CD14-positive monocyte (primary cell): ENCODE results near the gene FRAS1. TPM values are rescaled to one million over a fixed set of nuclear protein-coding genes. Genes with fewer than 3 reads are reported as not detected.
"Not testable (repeated sequence)": the region's sequence is repeated elsewhere in the genome, so short reads cannot be mapped to it uniquely, and the experiment has no call there.

ENCODE experiments used
- DNase-seq, 3 donors: peaks; one replicate each; pipeline ENCODE4 v3.0.0-alpha.2; 2011 to 2022
- H2AFZ ChIP-seq: 2 replicates; pipeline ENCODE4 v1.6.0; 2012; ENCODE audit warnings: mild to moderate bottlenecking, low read depth, low read length, inconsistent platforms; ENCODE audit not compliant: insufficient read depth, poor library complexity, severe bottlenecking
- H3K27ac ChIP-seq, 2 donors: 1 replicate in 1 of 2; 2 replicates in 1 of 2; pipeline ENCODE4 v1.5.1; 2012 to 2013; ENCODE audit warnings: low read length in 2 of 2, control low read depth in 1 of 2, inconsistent platforms in 1 of 2, low read depth in 1 of 2, mild to moderate bottlenecking in 1 of 2
- H3K27me3 ChIP-seq, 2 donors: one replicate each; pipeline versions ENCODE4 v1.6.0 to v1.6.1; 2011 to 2013; ENCODE audit warnings: low read length in 2 of 2; ENCODE audit not compliant: control insufficient read depth in 2 of 2, insufficient read depth in 2 of 2
- H3K36me3 ChIP-seq, 2 donors: replicated peaks in 1 of 2; 1 replicate in 1 of 2; 2 replicates in 1 of 2; pipeline versions ENCODE4 v1.5.1 to v1.6.1; 2012 to 2013; ENCODE audit warnings: low read length in 2 of 2, control low read depth in 1 of 2, inconsistent platforms in 1 of 2, mild to moderate bottlenecking in 1 of 2; ENCODE audit not compliant: insufficient read depth in 2 of 2, control insufficient read depth in 1 of 2
- H3K4me1 ChIP-seq, 2 donors: 1 replicate in 1 of 2; 2 replicates in 1 of 2; pipeline versions ENCODE4 v1.5.1 to v1.6.1; 2012 to 2013; ENCODE audit warnings: low read length in 2 of 2, control low read depth in 1 of 2, inconsistent platforms in 1 of 2, mild to moderate bottlenecking in 1 of 2, moderate library complexity in 1 of 2; ENCODE audit not compliant: insufficient read depth in 2 of 2, control insufficient read depth in 1 of 2
- H3K4me2 ChIP-seq: replicated peaks from 2 replicates; pipeline ENCODE3; 2012; ENCODE audit warnings: low read length, moderate library complexity, mild to moderate bottlenecking; ENCODE audit not compliant: poor library complexity, severe bottlenecking; ENCODE audit errors: extremely low read depth
- H3K4me3 ChIP-seq, 3 experiments: fragments of 200-600 bp in 1 of 3; sonication (generic) in 1 of 3; replicated peaks in 1 of 3; 1 replicate in 2 of 3; 2 replicates in 1 of 3; pipeline ENCODE4 v1.5.1; 2011 to 2013; ENCODE audit warnings: low read length in 3 of 3, mild to moderate bottlenecking in 3 of 3, control low read depth in 2 of 3, low read depth in 2 of 3, inconsistent platforms in 1 of 3, moderate library complexity in 1 of 3
- H3K79me2 ChIP-seq: 2 replicates; pipeline ENCODE4 v1.6.0; 2012; ENCODE audit warnings: mild to moderate bottlenecking, control low read depth, inconsistent platforms, low read length, moderate library complexity; ENCODE audit not compliant: insufficient read depth
- H3K9ac ChIP-seq: 2 replicates; pipeline ENCODE4 v1.6.0; 2017; ENCODE audit warnings: low read length, mild to moderate bottlenecking; ENCODE audit not compliant: insufficient read depth, poor library complexity, severe bottlenecking
- H3K9me3 ChIP-seq, 2 donors: replicated peaks in 1 of 2; 1 replicate in 1 of 2; 2 replicates in 1 of 2; pipeline versions ENCODE4 v1.5.1 to v1.6.1; 2012 to 2013; ENCODE audit warnings: low read length in 2 of 2, control low read depth in 1 of 2; ENCODE audit not compliant: control insufficient read depth in 1 of 2, insufficient read depth in 1 of 2
- H4K20me1 ChIP-seq: 2 replicates; pipeline ENCODE4 v1.6.0; 2012; ENCODE audit warnings: mild to moderate bottlenecking, low read length, control low read depth, moderate library complexity; ENCODE audit not compliant: insufficient read depth
- H3K27ac Mint-ChIP-seq, 7 donors: one replicate each; pipeline ENCODE4 v1.8.0; 2020; ENCODE audit warnings: mild to moderate bottlenecking in 7 of 7, mixed read lengths in 7 of 7, moderate library complexity in 6 of 7, inconsistent platforms in 2 of 7
- H3K27me3 Mint-ChIP-seq, 3 donors: one replicate each; pipeline ENCODE4 v1.8.0; 2021 to 2022; ENCODE audit warnings: low read depth in 3 of 3, mild to moderate bottlenecking in 3 of 3, mixed read lengths in 3 of 3, moderate library complexity in 3 of 3, inconsistent platforms in 1 of 3
- H3K36me3 Mint-ChIP-seq, 2 donors: one replicate each; pipeline ENCODE4 v1.8.0; 2020; ENCODE audit warnings: mixed read lengths in 2 of 2, inconsistent platforms in 1 of 2, mild to moderate bottlenecking in 1 of 2
- H3K4me1 Mint-ChIP-seq: one replicate; pipeline ENCODE4 v1.8.0; 2020; ENCODE audit warnings: mild to moderate bottlenecking, mixed read lengths
- H3K4me3 Mint-ChIP-seq, 2 donors: one replicate each; pipeline ENCODE4 v1.8.0; 2020; ENCODE audit warnings: mild to moderate bottlenecking in 2 of 2, mixed read lengths in 2 of 2, moderate library complexity in 1 of 2
- H3K9me3 Mint-ChIP-seq, 7 donors: one replicate each; pipeline ENCODE4 v1.8.0; 2020 to 2022; ENCODE audit warnings: mixed read lengths in 7 of 7, mild to moderate bottlenecking in 6 of 7, moderate library complexity in 6 of 7, inconsistent platforms in 2 of 7
- WGBS: methylation state at CpG from one replicate; pipeline ENCODE4 v1.1.5; 2013; ENCODE audit warnings: missing lambda C conversion rate; ENCODE audit not compliant: insufficient coverage; 5-methylcytosine and 5-hydroxymethylcytosine counted together
- intact Hi-C, 2 donors: fragments of 100-400 bp; cut with micrococcal nuclease; formaldehyde crosslinking; loops; one replicate each; pipeline versions ENCODE4 v1.15.0 to v1.15.1; 2023
- polyA plus RNA-seq, 3 donors: library from polyadenylated mRNA; depleted of rRNA in 1 of 3; unstranded in 2 of 3; stranded (reverse) in 1 of 3; fragments of 300-500 nt in 2 of 3; fragments of >200 nt in 1 of 3; fragmentation: Illumina TruSeq in 2 of 3; gene quantifications; 1 replicate in 2 of 3; 2 replicates in 1 of 3; pipeline ENCODE4 v1.2.3, GENCODE V29; 2012 to 2021
- TF ChIP-seq, protein P1 (sequence below): fragments of 200-600 bp; IDR thresholded peaks from one replicate; pipeline ENCODE4 v1.8.0; 2022; ENCODE audit warnings: antibody characterized with exemption, mild to moderate bottlenecking

Gene FRAS1
- polyA plus RNA-seq, 3 donors, result not detected

DNA sequence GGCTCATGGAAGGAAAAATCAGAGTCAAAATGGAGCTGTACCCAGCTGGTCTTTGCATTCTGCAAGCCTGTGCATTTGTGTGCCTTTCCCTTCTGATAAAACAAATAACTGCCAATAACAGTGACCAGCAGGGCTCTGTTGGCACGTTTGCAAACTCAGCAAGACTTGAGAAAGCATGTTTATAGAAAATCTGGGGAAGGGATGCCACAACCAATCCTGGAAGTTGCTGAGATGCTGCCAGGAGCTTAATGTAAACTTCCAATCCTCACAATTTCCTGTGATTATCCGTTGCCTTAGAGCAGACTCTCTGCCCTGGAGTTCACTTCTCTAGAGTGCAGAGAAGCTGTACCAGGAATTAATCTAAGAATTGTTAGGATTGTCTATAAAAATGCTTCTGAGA is 487.6 kb downstream of the FRAS1 start:
- intact Hi-C loops, result no loop called here
- no peak overlapping the region for H3K27ac Mint-ChIP-seq
- Histone ChIP-seq H3K79me2 (no peaks in the 10 kb centered on the region), H4K20me1 (no peaks in the 10 kb centered on the region), H3K27ac (no peak overlapping the region), H3K27me3 (peaks cover 2% of the 10 kb centered on the region in 2 donors), H3K9ac (no peak overlapping the region), H2AFZ (no peak overlapping the region), H3K4me3 (no peak overlapping the region), H3K36me3 (no peaks in the 10 kb centered on the region), H3K4me2 (no peak overlapping the region), H3K4me1 (no peaks in the 10 kb centered on the region), H3K9me3 (no peaks in the 10 kb centered on the region)
- TF ChIP-seq, protein P1, sequence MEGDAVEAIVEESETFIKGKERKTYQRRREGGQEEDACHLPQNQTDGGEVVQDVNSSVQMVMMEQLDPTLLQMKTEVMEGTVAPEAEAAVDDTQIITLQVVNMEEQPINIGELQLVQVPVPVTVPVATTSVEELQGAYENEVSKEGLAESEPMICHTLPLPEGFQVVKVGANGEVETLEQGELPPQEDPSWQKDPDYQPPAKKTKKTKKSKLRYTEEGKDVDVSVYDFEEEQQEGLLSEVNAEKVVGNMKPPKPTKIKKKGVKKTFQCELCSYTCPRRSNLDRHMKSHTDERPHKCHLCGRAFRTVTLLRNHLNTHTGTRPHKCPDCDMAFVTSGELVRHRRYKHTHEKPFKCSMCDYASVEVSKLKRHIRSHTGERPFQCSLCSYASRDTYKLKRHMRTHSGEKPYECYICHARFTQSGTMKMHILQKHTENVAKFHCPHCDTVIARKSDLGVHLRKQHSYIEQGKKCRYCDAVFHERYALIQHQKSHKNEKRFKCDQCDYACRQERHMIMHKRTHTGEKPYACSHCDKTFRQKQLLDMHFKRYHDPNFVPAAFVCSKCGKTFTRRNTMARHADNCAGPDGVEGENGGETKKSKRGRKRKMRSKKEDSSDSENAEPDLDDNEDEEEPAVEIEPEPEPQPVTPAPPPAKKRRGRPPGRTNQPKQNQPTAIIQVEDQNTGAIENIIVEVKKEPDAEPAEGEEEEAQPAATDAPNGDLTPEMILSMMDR, result no peak
- no peaks in the 10 kb centered on the region for H3K36me3 Mint-ChIP-seq
- H3K9me3 Mint-ChIP-seq, result peaks cover 3 to 17% (median 11%) of the 10 kb centered on the region in 7 donors
- H3K4me3 Mint-ChIP-seq, result no peak overlapping the region
- 100% methylated on average over 1 of the region's 2 CpGs for WGBS
- H3K27me3 Mint-ChIP-seq, result peaks cover 0 to 1% (median under 1%) of the 10 kb centered on the region in 3 donors
- no peaks in the 10 kb centered on the region for H3K4me1 Mint-ChIP-seq
- DNase-seq, result no peak

DNA sequence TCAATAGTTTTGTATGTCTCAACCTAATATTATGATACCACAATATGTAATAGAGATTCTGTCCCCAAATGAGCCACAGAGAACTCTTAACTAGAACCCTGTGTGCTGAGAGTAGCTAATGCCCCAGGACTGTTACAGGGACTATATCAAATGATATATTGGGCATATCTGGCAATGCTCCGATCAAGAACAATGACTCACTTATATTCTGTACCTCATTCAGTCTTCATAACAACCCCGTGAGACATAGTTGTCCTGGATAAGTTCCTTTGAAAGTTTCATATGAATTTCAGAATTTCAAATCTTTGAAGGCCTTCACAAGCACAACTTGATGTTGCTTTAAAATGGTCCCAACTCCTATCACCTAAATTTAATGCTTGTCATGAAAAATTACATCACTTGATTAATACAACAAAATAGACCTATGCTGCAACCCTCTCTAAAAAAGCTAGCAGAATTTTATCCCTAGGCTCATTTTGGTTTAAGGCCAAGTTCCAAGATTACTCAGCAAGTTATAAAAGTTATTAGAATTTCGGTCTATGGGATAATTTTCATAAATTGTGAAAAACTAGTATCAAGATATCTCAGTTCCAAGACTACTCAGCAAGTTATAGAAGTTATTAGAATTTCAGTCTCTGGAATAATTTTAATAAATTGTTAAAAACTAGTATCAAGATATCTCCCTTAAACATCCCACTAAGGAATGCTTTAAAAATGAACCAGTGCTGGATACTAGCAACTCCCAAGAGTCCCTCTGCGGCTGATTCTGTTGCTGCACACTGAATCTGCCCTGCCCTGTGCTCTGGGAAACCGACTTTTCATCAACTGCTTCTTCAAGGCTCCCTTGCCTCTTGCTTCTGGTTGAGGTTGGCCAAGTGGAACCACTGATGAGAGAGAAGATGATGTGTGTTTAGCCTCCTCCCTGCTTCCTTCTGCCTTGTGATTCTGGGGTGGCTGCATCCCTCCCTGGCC is 488.4 kb downstream of the FRAS1 start:
- no peaks in the 10 kb centered on the region for H3K4me1 ChIP-seq
- H3K27me3 ChIP-seq, result peaks cover 10 to 11% of the 10 kb centered on the region in 2 donors
- TF ChIP-seq, protein P1, result no peak
- H3K36me3 Mint-ChIP-seq, result no peaks in the 10 kb centered on the region
- H3K27ac Mint-ChIP-seq, result no peak overlapping the region
- H4K20me1 ChIP-seq, result no peaks in the 10 kb centered on the region
- H3K4me1 Mint-ChIP-seq, result no peaks in the 10 kb centered on the region
- no peaks in the 10 kb centered on the region for H3K36me3 ChIP-seq
- no peak overlapping the region for H3K4me3 Mint-ChIP-seq
- intact Hi-C loops, result no loop called here
- H3K9ac ChIP-seq, result no peak overlapping the region
- peaks cover 3 to 15% (median 9%) of the 10 kb centered on the region in 7 donors for H3K9me3 Mint-ChIP-seq
- no peak overlapping the region for H2AFZ ChIP-seq
- H3K79me2 ChIP-seq, result no peaks in the 10 kb centered on the region
- H3K9me3 ChIP-seq, result no peaks in the 10 kb centered on the region
- DNase-seq, result no peak
- H3K27ac ChIP-seq, result no peak overlapping the region
- H3K4me2 ChIP-seq, result no peak overlapping the region
- H3K4me3 ChIP-seq, result no peak overlapping the region
- H3K27me3 Mint-ChIP-seq, result peaks cover 8 to 10% (median 9%) of the 10 kb centered on the region in 3 donors
- 100% methylated on average over 2 of the region's 5 CpGs for WGBS

DNA sequence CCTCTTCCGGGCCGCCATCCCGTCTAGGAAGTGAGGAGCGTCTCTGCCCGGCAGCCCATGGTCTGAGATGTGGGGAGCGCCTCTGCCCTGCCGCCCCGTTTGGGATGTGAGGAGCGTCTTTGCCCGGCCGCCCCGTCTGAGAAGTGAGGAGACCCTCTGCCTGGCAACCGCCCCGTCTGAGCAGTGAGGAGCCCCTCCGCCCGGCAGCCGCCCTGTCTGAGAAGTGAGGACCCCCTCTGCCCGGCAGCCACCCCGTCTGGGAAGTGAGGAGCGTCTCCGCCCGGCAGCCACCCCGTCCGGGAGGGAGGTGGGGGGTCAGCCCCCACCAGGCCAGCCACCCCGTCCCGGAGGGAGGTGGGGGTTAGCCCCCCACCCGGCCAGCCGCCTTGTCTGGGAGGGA is 490.8 kb downstream of the FRAS1 start:
- H3K4me3 Mint-ChIP-seq, H3K79me2 ChIP-seq, H3K36me3 Mint-ChIP-seq, DNase-seq, H2AFZ ChIP-seq, H3K36me3 ChIP-seq, H3K9me3 ChIP-seq, H3K27ac ChIP-seq, H3K9ac ChIP-seq, H3K27ac Mint-ChIP-seq, H3K4me3 ChIP-seq, H3K4me2 ChIP-seq, H4K20me1 ChIP-seq, intact Hi-C loops: not testable (repeated sequence)
- Mint-ChIP-seq H3K9me3 (peaks cover 0 to 19% (median 7%) of the 10 kb centered on the region in 7 donors), H3K4me1 (peaks cover 17% of the 10 kb centered on the region), H3K27me3 (peaks cover 15 to 31% (median 22%) of the 10 kb centered on the region in 3 donors)
- peaks cover 18 to 30% of the 10 kb centered on the region in 2 donors for H3K27me3 ChIP-seq
- 97% methylated on average over 17 of the region's 28 CpGs for WGBS
- peaks cover 18 to 19% of the 10 kb centered on the region in 2 donors for H3K4me1 ChIP-seq
